AG10803 (cell line): ENCODE measurements around the gene MAGED1.
"Not testable (repeated sequence)": the region's sequence is repeated elsewhere in the genome, so short reads cannot be mapped to it uniquely, and the experiment has no call there.

Source experiments
- DNase-seq: peaks from one replicate; pipeline ENCODE4 v3.0.0; 2010; ENCODE audit warnings: low read depth
- H3K4me3 ChIP-seq: 2 replicates; pipeline ENCODE4 v1.5.1; 2011; ENCODE audit warnings: mild to moderate bottlenecking, low read length, control low read depth
- CTCF ChIP-seq: conservative IDR thresholded peaks from 2 replicates; pipeline ENCODE4 v1.5.1; 2011; ENCODE audit warnings: mild to moderate bottlenecking, low read length, control low read depth, inconsistent platforms

The MAGED1 gene

GRCh38 chrX:51893931-51894696 is 691 bp downstream of the MAGED1 start:
- H3K4me3 ChIP-seq: peak overlapping the region; percentile 82
- peak; percentile 18 for DNase-seq
- TF ChIP-seq CTCF: no peak

GRCh38 chrX:51894697-51895336 is 1.4 kb downstream of the MAGED1 start:
- peak overlapping the region; percentile 82 for H3K4me3 ChIP-seq
- 0 out of 2 replicates have a peak, but pooled peaks have one; percentile 5 for TF ChIP-seq CTCF
- DNase-seq: peak; percentile 38

- no peak for TF ChIP-seq CTCF
- no peak for DNase-seq
- H3K4me3 ChIP-seq: peak overlapping the region; percentile 20
These were observed 3.2 kb downstream of the MAGED1 start for GRCh38 chrX:51896626-51897025.

GRCh38 chrX:51899741-51900140 is 6.3 kb downstream of the MAGED1 start:
- TF ChIP-seq CTCF: no peak
- H3K4me3 ChIP-seq: no peak overlapping the region
- peak; percentile 50 for DNase-seq

- no peak for DNase-seq
- TF ChIP-seq CTCF: no peak
These were observed 9.2 kb downstream of the MAGED1 start for GRCh38 chrX:51902510-51903050.

GRCh38 chrX:51905152-51905551 is 11.7 kb downstream of the MAGED1 start:
- H3K4me3 ChIP-seq, DNase-seq: not testable (repeated sequence)

More at GRCh38 chrX:51902510-51903050, 9.2 kb downstream of the MAGED1 start:
- no peak overlapping the region for H3K4me3 ChIP-seq

- TF ChIP-seq CTCF: no peak
- no peak for DNase-seq
- H3K4me3 ChIP-seq: no peak overlapping the region
These were observed 12.3 kb downstream of the MAGED1 start for GRCh38 chrX:51905711-51906110.
